Loucy (cell line): ENCODE results near the gene RNF125.

ENCODE experiments used
- H2AFZ ChIP-seq: fragments of 200-600 bp; sonication (generic); 2 replicates; pipeline ENCODE4 v1.6.0; 2016; ENCODE audit warnings: antibody characterized with exemption, mild to moderate bottlenecking, low read length, moderate library complexity
- H3F3A ChIP-seq: fragments of 200-600 bp; 2 replicates; pipeline ENCODE4 v1.6.0; 2016; ENCODE audit warnings: antibody characterized with exemption, low read depth, mild to moderate bottlenecking
- H3K27me3 ChIP-seq: fragments of 200-600 bp; sonication (generic); 2 replicates; pipeline ENCODE4 v1.6.1; 2014; ENCODE audit warnings: low read length, mild to moderate bottlenecking; ENCODE audit not compliant: insufficient read depth, poor library complexity, severe bottlenecking
- H3K36me3 ChIP-seq: fragments of 200-600 bp; sonication (generic); 2 replicates; pipeline ENCODE4 v1.6.1; 2016; ENCODE audit warnings: low read length; ENCODE audit not compliant: insufficient read depth
- H3K4me1 ChIP-seq: fragments of 200-600 bp; sonication (generic); 2 replicates; pipeline ENCODE4 v1.5.1; 2014; ENCODE audit warnings: low read length, mild to moderate bottlenecking; ENCODE audit not compliant: insufficient read depth, poor library complexity, severe bottlenecking
- H3K4me2 ChIP-seq: fragments of 200-600 bp; sonication (generic); 2 replicates; pipeline ENCODE4 v1.6.0; 2014; ENCODE audit warnings: antibody characterized with exemption, low read length, low read depth, mild to moderate bottlenecking; ENCODE audit not compliant: poor library complexity, severe bottlenecking
- H3K4me3 ChIP-seq: fragments of 200-600 bp; sonication (generic); 2 replicates; pipeline ENCODE4 v1.5.1; 2014; ENCODE audit warnings: low read length, mild to moderate bottlenecking, mixed read lengths; ENCODE audit not compliant: poor library complexity, severe bottlenecking
- H3K79me2 ChIP-seq: fragments of 200-600 bp; sonication (generic); 2 replicates; pipeline ENCODE4 v1.6.1; 2014; ENCODE audit warnings: low read length; ENCODE audit not compliant: insufficient read depth
- H3K9ac ChIP-seq: fragments of 200-600 bp; sonication (generic); 2 replicates; pipeline ENCODE4 v1.6.0; 2014; ENCODE audit warnings: mild to moderate bottlenecking, low read depth, low read length, moderate library complexity; ENCODE audit not compliant: poor library complexity, severe bottlenecking
- H3K9me2 ChIP-seq: fragments of 200-600 bp; sonication (generic); replicated peaks from 2 replicates; pipeline ENCODE4 v1.6.1; 2016; ENCODE audit warnings: low read depth, low read length, mixed read lengths
- H3K9me3 ChIP-seq: fragments of 200-600 bp; sonication (generic); 2 replicates; pipeline ENCODE4 v1.6.1; 2014; ENCODE audit warnings: mild to moderate bottlenecking, antibody characterized with exemption, low read length, low read depth; ENCODE audit not compliant: insufficient read depth
- H4K20me1 ChIP-seq: fragments of 200-600 bp; sonication (generic); 2 replicates; pipeline ENCODE4 v1.6.0; 2014; ENCODE audit warnings: antibody characterized with exemption, low read length, mild to moderate bottlenecking; ENCODE audit not compliant: insufficient read depth, poor library complexity, severe bottlenecking
- EZH2phosphoT487 ChIP-seq: fragments of 200-600 bp; IDR thresholded peaks from 2 replicates; pipeline ENCODE4 v1.6.1; 2018; ENCODE audit warnings: antibody characterized with exemption, mild to moderate bottlenecking, moderate library complexity, borderline replicate concordance
- TF ChIP-seq, protein P1 (sequence below): fragments of 200-600 bp; sonication (generic); conservative IDR thresholded peaks from 2 replicates; pipeline ENCODE4 v1.5.1; 2014; ENCODE audit warnings: mild to moderate bottlenecking, antibody characterized with exemption, low read length

The RNF125 gene

DNA sequence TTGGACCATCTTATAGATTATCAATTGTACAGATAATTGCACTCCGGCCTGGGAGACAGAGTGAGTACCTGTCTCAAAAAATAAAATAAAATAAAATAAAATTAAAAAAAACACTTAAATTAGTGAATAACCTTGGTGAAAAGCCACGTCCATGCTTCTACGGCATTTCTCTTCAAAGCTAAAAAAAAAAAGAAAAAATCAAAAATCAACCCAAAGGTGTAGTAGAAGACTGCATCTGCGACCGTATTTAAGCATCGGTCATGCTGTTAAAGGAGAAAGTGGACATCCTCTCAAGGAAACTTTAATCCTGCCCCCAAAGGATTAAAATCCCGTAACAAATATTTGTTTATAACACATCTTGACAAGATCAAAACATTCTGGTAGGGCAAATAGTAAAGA lies 72.7 kb downstream of the RNF125 start:
- H3K4me1 ChIP-seq, result peaks cover 24% of the 10 kb centered on the region
- TF ChIP-seq, protein P1, sequence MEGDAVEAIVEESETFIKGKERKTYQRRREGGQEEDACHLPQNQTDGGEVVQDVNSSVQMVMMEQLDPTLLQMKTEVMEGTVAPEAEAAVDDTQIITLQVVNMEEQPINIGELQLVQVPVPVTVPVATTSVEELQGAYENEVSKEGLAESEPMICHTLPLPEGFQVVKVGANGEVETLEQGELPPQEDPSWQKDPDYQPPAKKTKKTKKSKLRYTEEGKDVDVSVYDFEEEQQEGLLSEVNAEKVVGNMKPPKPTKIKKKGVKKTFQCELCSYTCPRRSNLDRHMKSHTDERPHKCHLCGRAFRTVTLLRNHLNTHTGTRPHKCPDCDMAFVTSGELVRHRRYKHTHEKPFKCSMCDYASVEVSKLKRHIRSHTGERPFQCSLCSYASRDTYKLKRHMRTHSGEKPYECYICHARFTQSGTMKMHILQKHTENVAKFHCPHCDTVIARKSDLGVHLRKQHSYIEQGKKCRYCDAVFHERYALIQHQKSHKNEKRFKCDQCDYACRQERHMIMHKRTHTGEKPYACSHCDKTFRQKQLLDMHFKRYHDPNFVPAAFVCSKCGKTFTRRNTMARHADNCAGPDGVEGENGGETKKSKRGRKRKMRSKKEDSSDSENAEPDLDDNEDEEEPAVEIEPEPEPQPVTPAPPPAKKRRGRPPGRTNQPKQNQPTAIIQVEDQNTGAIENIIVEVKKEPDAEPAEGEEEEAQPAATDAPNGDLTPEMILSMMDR, result no peak
- no peak for TF ChIP-seq EZH2phosphoT487
- peak overlapping the region; percentile 96 for H3K9ac ChIP-seq
- H3K27me3 ChIP-seq, result no peaks in the 10 kb centered on the region
- H3K9me2 ChIP-seq, result no peaks in the 10 kb centered on the region
- H3K79me2 ChIP-seq, result peaks cover 44% of the 10 kb centered on the region
- H3K4me3 ChIP-seq, result peak overlapping the region; percentile 98
- no peaks in the 10 kb centered on the region for H3F3A ChIP-seq
- no peaks in the 10 kb centered on the region for H3K9me3 ChIP-seq
- peak overlapping the region; percentile 87 for H2AFZ ChIP-seq
- peaks cover 11% of the 10 kb centered on the region; the same call in 1 of the 2 replicates for H3K36me3 ChIP-seq
- peaks cover 38% of the 10 kb centered on the region for H4K20me1 ChIP-seq
- H3K4me2 ChIP-seq, result peak overlapping the region; percentile 86

DNA sequence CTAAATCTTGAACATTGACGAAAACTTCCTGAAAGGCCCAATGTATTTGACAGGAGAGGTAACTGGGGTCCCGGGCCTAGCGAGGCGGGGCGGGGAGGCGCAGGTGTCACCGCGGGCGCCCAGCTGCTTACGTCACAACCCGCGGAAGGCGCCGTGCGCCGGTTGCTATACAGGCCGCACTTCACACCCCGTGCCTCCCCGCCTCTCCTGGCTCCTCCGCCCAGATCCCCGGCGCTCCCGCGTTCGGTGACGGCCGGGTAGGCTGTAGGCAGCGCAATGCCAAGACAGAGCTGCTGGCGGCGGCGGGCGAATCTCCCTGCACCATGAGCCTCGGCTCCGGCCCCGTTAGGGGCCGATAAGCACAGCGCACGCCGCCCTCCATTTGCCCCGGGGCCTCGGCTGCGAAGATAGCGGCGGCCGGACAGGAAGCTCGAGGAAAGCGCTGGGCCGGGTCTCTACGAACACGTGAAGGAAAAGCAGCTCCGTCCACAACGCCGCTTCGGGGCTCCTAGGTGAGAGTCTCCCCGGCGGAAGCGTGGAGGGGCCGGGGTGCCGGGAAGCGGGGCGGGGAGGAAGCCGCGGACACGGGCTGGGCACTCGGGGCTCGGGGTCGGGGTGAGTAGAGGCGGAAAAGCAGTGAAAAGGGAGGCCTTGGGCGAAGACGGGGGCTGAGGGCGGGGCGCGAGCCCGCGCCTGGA lies 73.2 kb downstream of the RNF125 start, which contains the start of gene RNF138:
Gene RNF138 (plus strand): TSS at position 151 of the 698 bp plus-strand sequence. CDS start 903 bp downstream, outside the sequence.
- H3K9ac ChIP-seq, result peak within 1 kb of the TSS; percentile 96
- H3K9me3 ChIP-seq, result no peaks in the 10 kb centered on the region
- H3K27me3 ChIP-seq, result no peaks in the 10 kb centered on the region
- peaks cover 30% of the 10 kb centered on the region for H3K4me1 ChIP-seq
- H3K36me3 ChIP-seq, result peaks cover 16% of the 10 kb centered on the region; the same call in 1 of the 2 replicates
- TF ChIP-seq EZH2phosphoT487, result no peak
- TF ChIP-seq, protein P1, result no peak
- H3K79me2 ChIP-seq, result peaks cover 49% of the 10 kb centered on the region
- peak within 1 kb of the TSS; percentile 98 for H3K4me3 ChIP-seq
- peak within 1 kb of the TSS; percentile 100 for H3K4me2 ChIP-seq
- peaks cover 44% of the 10 kb centered on the region for H4K20me1 ChIP-seq
- H2AFZ ChIP-seq, result peak within 1 kb of the TSS; percentile 87
- no peaks in the 10 kb centered on the region for H3F3A ChIP-seq
- H3K9me2 ChIP-seq, result no peaks in the 10 kb centered on the region

DNA sequence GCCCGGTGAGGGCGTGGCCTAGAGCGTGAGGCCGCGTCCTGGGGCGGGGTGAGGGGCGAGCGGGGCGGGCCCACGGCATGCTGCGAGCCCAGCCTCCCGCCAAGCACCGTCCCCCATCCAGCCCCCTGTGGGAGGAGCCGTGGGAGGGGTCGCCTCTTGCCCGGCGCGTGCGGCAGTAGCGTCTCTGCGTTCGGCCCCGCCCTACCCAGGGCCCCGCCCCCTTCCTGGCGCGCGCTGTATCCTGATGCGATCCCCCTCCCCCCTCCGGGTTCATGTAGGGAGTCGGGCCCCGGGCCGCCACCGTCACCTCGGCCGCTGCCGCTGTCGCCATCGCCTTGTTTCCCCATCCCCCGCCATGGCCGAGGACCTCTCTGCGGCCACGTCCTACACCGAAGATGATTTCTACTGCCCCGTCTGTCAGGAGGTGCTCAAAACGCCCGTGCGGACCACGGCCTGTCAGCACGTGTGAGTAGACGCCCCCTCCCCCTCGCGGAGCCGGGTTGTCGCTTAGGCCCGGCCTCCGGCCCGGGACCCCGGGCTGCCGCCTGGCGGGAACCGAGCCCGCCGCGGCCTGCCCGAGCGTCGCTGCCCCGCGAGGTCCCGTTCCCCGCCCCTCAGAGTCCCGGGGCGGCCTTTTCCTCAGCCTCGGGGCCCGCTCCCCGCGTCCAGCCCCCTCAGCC lies 73.9 kb downstream of the RNF125 start:
- Histone ChIP-seq H3K9me2 (no peaks in the 10 kb centered on the region), H4K20me1 (peaks cover 51% of the 10 kb centered on the region), H3K4me3 (peak overlapping the region; percentile 98), H3K27me3 (no peaks in the 10 kb centered on the region), H2AFZ (peak overlapping the region; percentile 85), H3K9me3 (no peaks in the 10 kb centered on the region), H3K79me2 (peaks cover 56% of the 10 kb centered on the region), H3K36me3 (peaks cover 19% of the 10 kb centered on the region; the same call in 1 of the 2 replicates), H3K4me1 (peaks cover 35% of the 10 kb centered on the region), H3K4me2 (peak overlapping the region; percentile 100), H3F3A (no peaks in the 10 kb centered on the region), H3K9ac (peak overlapping the region; percentile 96)
- TF ChIP-seq EZH2phosphoT487, result no peak
- TF ChIP-seq, protein P1, result no peak
